OCI-LY3 (cell line): ENCODE data around the gene SLC25A21.

Source experiments
- H2AFZ ChIP-seq: fragments of 200-600, 300-600 bp; shearing (Covaris generic); 2 replicates; pipeline ENCODE4 v1.6.0; 2014; ENCODE audit warnings: antibody characterized with exemption, low read depth, low read length
- H3K27ac ChIP-seq: fragments of 200-600, 300-600 bp; sonication (generic); 2 replicates; pipeline ENCODE4 v1.5.1; 2014; ENCODE audit warnings: mild to moderate bottlenecking, low read length, moderate library complexity, mixed read lengths
- H3K27me3 ChIP-seq: fragments of 200-600, 300-600 bp; sonication (generic); 2 replicates; pipeline ENCODE4 v1.6.1; 2014; ENCODE audit warnings: low read depth, low read length, mixed read lengths
- H3K36me3 ChIP-seq: fragments of 200-600, 300-600 bp; sonication (generic); replicated peaks from 2 replicates; pipeline ENCODE3; 2014; ENCODE audit warnings: low read depth, low read length, mixed read lengths
- H3K4me1 ChIP-seq: fragments of 300-600, 200-600 bp; sonication (generic); 2 replicates; pipeline ENCODE4 v1.6.1; 2014; ENCODE audit warnings: low read length, mixed read lengths
- H3K4me2 ChIP-seq: fragments of 200-600, 300-600 bp; sonication (generic); 2 replicates; pipeline ENCODE4 v1.6.1; 2014; ENCODE audit warnings: low read length, mixed read lengths
- H3K4me3 ChIP-seq: fragments of 300-600, 200-600 bp; sonication (generic); 2 replicates; pipeline ENCODE4 v1.5.1; 2014; ENCODE audit warnings: antibody characterized with exemption, mild to moderate bottlenecking, low read length, moderate library complexity
- H3K79me2 ChIP-seq: fragments of 300-600, 200-600 bp; shearing (Covaris generic); 2 replicates; pipeline ENCODE4 v1.6.1; 2014; ENCODE audit warnings: mild to moderate bottlenecking, low read length, mixed read lengths
- H3K9ac ChIP-seq: fragments of 300-600, 200-600 bp; shearing (Covaris generic); 2 replicates; pipeline ENCODE4 v1.6.0; 2014; ENCODE audit warnings: mild to moderate bottlenecking, low read length, moderate library complexity
- H3K9me3 ChIP-seq: fragments of 200-600, 300-600 bp; shearing (Covaris generic); 2 replicates; pipeline ENCODE4 v1.6.1; 2014; ENCODE audit warnings: low read length, mixed read lengths; ENCODE audit not compliant: insufficient read depth
- H4K20me1 ChIP-seq: fragments of 200-600, 300-600 bp; sonication (generic); 2 replicates; pipeline ENCODE4 v1.6.1; 2016; ENCODE audit warnings: low read length, mixed read lengths; ENCODE audit not compliant: insufficient read depth
- CTCF ChIP-seq: fragments of 200-600, 300-600 bp; sonication (generic); IDR thresholded peaks from 2 replicates; pipeline ENCODE4 v1.5.1; 2014; ENCODE audit warnings: antibody characterized with exemption, low read length, low read depth
- EZH2phosphoT487 ChIP-seq: fragments of 200-600 bp; shearing (Covaris generic); IDR thresholded peaks from 2 replicates; pipeline ENCODE4 v1.6.1; 2018; ENCODE audit warnings: antibody characterized with exemption, mixed run types, low read depth

The SLC25A21 gene

GRCh38 chr14:36663404-36664321 is 508.7 kb downstream of the SLC25A21 start:
- H3K4me1 ChIP-seq = peaks cover 18% of the 10 kb centered on the region
- no peaks in the 10 kb centered on the region for H4K20me1 ChIP-seq
- H3K79me2 ChIP-seq = no peaks in the 10 kb centered on the region
- H3K9ac ChIP-seq = no peak overlapping the region
- H3K27me3 ChIP-seq = no peaks in the 10 kb centered on the region
- H3K9me3 ChIP-seq = no peaks in the 10 kb centered on the region
- TF ChIP-seq EZH2phosphoT487 (no peak), CTCF (no peak)
- no peak overlapping the region for H2AFZ ChIP-seq
- H3K36me3 ChIP-seq = no peaks in the 10 kb centered on the region
- H3K27ac ChIP-seq = no peak overlapping the region
- no peak overlapping the region for H3K4me3 ChIP-seq
- no peak overlapping the region for H3K4me2 ChIP-seq

- TF ChIP-seq EZH2phosphoT487 = no peak
- no peak for TF ChIP-seq CTCF
- peaks cover 18% of the 10 kb centered on the region for H3K4me1 ChIP-seq
- H3K36me3 ChIP-seq = no peaks in the 10 kb centered on the region
- no peaks in the 10 kb centered on the region for H3K27me3 ChIP-seq
- no peak overlapping the region for H3K27ac ChIP-seq
- no peak overlapping the region for H2AFZ ChIP-seq
- no peaks in the 10 kb centered on the region for H3K79me2 ChIP-seq
- no peaks in the 10 kb centered on the region for H3K9me3 ChIP-seq
- H3K4me3 ChIP-seq = no peak overlapping the region
- no peak overlapping the region for H3K9ac ChIP-seq
- no peak overlapping the region for H3K4me2 ChIP-seq
- H4K20me1 ChIP-seq = no peaks in the 10 kb centered on the region
These were observed 509.6 kb downstream of the SLC25A21 start for GRCh38 chr14:36662543-36663403.

DNA sequence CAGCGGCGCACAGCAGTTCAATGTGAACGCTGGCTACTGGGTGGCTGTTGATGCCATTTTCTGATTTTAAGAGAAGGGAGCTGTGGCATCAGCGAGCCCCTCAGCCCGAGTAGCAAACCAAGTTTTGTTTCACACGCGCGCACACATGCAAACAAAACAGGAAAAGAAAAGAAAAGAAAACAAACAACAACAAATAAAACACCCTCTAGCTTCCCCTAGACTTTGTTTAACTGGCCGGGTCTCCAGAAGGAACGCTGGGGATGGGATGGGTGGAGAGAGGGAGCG is 510.2 kb downstream of the SLC25A21 start:
- Histone ChIP-seq H3K4me3 (no peak overlapping the region), H3K4me2 (no peak overlapping the region), H3K4me1 (peaks cover 13% of the 10 kb centered on the region), H2AFZ (no peak overlapping the region), H3K27ac (no peak overlapping the region), H3K9ac (no peak overlapping the region), H3K79me2 (no peaks in the 10 kb centered on the region), H3K36me3 (no peaks in the 10 kb centered on the region), H3K9me3 (no peaks in the 10 kb centered on the region), H3K27me3 (no peaks in the 10 kb centered on the region), H4K20me1 (no peaks in the 10 kb centered on the region)
- no peak for TF ChIP-seq CTCF
- no peak for TF ChIP-seq EZH2phosphoT487

DNA sequence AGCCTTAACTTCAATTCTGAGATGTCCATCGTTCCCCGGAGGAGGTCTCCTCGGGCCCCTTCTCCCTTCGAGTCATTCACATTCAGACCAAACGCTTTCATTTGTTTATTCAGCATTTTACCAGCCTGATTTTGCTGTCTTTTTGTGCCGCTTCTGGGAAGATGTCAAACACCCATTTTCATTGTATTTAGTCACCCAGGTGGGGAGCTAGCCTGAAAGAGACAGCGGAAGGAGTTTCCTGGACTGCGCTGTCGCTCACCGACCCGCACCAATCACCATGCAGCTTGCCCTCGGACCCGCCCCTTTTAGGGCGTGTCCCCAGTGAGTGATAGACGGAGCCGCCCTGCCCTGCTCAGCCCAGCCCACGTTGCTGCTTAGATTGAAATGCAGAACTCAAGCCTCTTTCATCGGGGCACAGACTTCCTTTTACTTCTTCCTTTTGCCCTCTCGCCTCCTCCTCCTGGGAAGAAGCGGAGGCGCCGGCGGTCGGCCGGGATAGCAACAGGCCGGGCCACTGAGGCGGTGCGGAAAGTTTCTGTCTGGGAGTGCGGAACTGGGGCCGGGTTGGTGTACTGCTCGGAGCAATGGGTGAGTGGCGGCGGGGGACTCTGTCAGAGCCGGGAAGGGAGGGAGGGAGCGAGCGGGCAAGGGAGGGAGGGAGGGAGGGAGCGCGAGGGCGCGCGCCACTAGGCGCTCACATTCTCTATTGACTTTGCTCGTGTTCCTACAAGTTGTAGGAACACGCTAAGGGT is 510.7 kb downstream of the SLC25A21 start, which contains the start of gene PAX9:
Gene PAX9 (plus strand): TSS at position 355 of the 752 bp plus-strand sequence. CDS start 230 bp downstream, at position 585.
- Histone ChIP-seq H3K9ac (no peak within 1 kb of the TSS), H3K79me2 (no peaks in the 10 kb centered on the region), H4K20me1 (no peaks in the 10 kb centered on the region), H2AFZ (no peak within 1 kb of the TSS), H3K4me3 (no peak within 1 kb of the TSS), H3K36me3 (no peaks in the 10 kb centered on the region), H3K27me3 (no peaks in the 10 kb centered on the region), H3K4me1 (peaks cover 12% of the 10 kb centered on the region), H3K4me2 (no peak within 1 kb of the TSS; the same call in 1 of the 2 replicates), H3K9me3 (no peaks in the 10 kb centered on the region), H3K27ac (no peak within 1 kb of the TSS)
- no peak for TF ChIP-seq EZH2phosphoT487
- TF ChIP-seq CTCF = no peak
